ENCODE data around the gene OXA1L. TPM values are rescaled to one million over a fixed set of nuclear protein-coding genes. Genes with fewer than 3 reads are reported as not detected.

OXA1L gene
- total and polyA plus RNA-seq, 2 of the 13 experiments (the other 11 are each of a cell fraction or from before 2014, with no cell fraction given): 230 to 589 TPM

DNA sequence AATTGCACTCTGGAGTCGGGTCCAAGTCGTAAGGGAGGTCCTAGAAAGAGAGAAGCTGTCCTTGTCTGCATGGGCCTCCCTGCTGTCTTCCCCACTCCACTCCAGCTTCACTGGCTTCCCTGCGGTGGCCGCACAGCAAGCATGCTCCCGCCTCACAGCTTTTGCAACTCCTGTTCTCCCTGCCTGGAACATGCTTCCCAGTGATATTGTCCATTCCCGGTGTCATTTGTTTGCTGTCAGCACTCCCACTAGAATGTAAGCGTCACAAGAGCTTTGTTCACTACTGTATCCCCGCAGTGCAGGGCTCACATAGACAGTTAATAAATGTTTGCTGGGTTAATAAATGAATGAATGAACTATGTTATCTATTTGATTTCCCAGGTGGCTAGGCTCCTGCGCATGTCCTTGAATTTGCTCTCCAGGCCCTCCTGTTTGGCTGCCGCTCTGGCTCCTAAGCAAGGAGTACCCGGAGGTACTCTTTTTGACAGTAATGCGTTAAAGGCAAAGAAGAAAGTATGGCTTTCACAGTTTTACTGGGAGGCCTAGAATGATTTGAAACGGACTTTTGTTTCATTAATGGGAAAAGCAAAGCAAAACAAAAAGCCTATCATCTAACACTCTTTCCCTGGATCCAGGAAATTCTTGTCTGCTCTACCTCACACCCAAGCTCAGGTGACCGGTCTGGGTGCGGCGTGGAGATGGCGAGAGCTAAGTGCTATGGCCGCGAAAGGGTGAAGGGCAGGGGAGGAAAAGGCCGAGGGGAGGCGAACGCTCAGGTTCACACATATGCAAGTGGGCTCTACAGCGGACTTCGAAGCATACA is 54.9 kb downstream of the OXA1L start (continued):
- TF ChIP-seq ELF4 (CRISPR knock-in tag; IDR thresholded peaks at IDR 0.05; ENCODE audit: borderline replicate concordance): no peak
- TF ChIP-seq, protein P1, sequence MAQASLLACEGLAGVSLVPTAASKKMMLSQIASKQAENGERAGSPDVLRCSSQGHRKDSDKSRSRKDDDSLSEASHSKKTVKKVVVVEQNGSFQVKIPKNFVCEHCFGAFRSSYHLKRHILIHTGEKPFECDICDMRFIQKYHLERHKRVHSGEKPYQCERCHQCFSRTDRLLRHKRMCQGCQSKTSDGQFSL (CRISPR knock-in tag; IDR thresholded peaks at IDR 0.05): no peak; the same call in 1 of the 2 replicates
- TF ChIP-seq, protein P2, sequence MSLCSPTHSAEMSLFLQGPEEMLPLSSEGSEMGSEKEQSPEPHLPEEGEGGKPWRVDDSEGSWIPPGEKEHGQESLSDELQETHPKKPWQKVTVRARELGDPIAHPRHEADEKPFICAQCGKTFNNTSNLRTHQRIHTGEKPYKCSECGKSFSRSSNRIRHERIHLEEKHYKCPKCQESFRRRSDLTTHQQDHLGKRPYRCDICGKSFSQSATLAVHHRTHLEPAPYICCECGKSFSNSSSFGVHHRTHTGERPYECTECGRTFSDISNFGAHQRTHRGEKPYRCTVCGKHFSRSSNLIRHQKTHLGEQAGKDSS (CRISPR knock-in tag; IDR thresholded peaks at IDR 0.05; ENCODE audit: borderline replicate concordance, low read depth): peak; percentile 82; the same call in 1 of the 2 replicates
- no peak for TF ChIP-seq RBM39 (IDR thresholded peaks at IDR 0.05; ENCODE audit: low read depth, low read length, poor library complexity, severe bottlenecking)
- TF ChIP-seq GATAD1 (CRISPR knock-in tag; IDR thresholded peaks at IDR 0.05): peak; percentile 66
- peak; percentile 58; the same call in 1 of the 2 replicates for TF ChIP-seq SIX4 (CRISPR knock-in tag; IDR thresholded peaks at IDR 0.05)
- peak; percentile 98 for TF ChIP-seq ZNF552 (CRISPR knock-in tag; IDR thresholded peaks at IDR 0.05; ENCODE audit: borderline replicate concordance)
- TF ChIP-seq, protein P3, sequence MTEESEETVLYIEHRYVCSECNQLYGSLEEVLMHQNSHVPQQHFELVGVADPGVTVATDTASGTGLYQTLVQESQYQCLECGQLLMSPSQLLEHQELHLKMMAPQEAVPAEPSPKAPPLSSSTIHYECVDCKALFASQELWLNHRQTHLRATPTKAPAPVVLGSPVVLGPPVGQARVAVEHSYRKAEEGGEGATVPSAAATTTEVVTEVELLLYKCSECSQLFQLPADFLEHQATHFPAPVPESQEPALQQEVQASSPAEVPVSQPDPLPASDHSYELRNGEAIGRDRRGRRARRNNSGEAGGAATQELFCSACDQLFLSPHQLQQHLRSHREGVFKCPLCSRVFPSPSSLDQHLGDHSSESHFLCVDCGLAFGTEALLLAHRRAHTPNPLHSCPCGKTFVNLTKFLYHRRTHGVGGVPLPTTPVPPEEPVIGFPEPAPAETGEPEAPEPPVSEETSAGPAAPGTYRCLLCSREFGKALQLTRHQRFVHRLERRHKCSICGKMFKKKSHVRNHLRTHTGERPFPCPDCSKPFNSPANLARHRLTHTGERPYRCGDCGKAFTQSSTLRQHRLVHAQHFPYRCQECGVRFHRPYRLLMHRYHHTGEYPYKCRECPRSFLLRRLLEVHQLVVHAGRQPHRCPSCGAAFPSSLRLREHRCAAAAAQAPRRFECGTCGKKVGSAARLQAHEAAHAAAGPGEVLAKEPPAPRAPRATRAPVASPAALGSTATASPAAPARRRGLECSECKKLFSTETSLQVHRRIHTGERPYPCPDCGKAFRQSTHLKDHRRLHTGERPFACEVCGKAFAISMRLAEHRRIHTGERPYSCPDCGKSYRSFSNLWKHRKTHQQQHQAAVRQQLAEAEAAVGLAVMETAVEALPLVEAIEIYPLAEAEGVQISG (CRISPR knock-in tag; IDR thresholded peaks at IDR 0.05): peak; percentile 78
- TF ChIP-seq, protein P4, sequence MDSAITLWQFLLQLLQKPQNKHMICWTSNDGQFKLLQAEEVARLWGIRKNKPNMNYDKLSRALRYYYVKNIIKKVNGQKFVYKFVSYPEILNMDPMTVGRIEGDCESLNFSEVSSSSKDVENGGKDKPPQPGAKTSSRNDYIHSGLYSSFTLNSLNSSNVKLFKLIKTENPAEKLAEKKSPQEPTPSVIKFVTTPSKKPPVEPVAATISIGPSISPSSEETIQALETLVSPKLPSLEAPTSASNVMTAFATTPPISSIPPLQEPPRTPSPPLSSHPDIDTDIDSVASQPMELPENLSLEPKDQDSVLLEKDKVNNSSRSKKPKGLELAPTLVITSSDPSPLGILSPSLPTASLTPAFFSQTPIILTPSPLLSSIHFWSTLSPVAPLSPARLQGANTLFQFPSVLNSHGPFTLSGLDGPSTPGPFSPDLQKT (CRISPR knock-in tag; IDR thresholded peaks at IDR 0.05; ENCODE audit: borderline replicate concordance): no peak; the same call in 1 of the 2 replicates
- TF ChIP-seq, protein P5, sequence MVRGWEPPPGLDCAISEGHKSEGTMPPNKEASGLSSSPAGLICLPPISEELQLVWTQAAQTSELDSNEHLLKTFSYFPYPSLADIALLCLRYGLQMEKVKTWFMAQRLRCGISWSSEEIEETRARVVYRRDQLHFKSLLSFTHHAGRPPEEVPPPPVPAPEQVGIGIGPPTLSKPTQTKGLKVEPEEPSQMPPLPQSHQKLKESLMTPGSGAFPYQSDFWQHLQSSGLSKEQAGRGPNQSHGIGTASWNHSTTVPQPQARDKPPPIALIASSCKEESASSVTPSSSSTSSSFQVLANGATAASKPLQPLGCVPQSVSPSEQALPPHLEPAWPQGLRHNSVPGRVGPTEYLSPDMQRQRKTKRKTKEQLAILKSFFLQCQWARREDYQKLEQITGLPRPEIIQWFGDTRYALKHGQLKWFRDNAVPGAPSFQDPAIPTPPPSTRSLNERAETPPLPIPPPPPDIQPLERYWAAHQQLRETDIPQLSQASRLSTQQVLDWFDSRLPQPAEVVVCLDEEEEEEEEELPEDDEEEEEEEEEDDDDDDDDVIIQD (CRISPR knock-in tag; IDR thresholded peaks at IDR 0.05; ENCODE audit: low read depth): peak; percentile 71
- TF ChIP-seq, protein P6, sequence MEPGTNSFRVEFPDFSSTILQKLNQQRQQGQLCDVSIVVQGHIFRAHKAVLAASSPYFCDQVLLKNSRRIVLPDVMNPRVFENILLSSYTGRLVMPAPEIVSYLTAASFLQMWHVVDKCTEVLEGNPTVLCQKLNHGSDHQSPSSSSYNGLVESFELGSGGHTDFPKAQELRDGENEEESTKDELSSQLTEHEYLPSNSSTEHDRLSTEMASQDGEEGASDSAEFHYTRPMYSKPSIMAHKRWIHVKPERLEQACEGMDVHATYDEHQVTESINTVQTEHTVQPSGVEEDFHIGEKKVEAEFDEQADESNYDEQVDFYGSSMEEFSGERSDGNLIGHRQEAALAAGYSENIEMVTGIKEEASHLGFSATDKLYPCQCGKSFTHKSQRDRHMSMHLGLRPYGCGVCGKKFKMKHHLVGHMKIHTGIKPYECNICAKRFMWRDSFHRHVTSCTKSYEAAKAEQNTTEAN (CRISPR knock-in tag; conservative IDR thresholded peaks at IDR 0.05): peak; percentile 86
- no peak for TF ChIP-seq ZNF17 (CRISPR knock-in tag; IDR thresholded peaks at IDR 0.05)
- TF ChIP-seq ZFP1 (CRISPR knock-in tag; IDR thresholded peaks at IDR 0.05): 0 out of 2 replicates have a peak, but pooled peaks have one; percentile 72
- TF ChIP-seq RCOR2 (CRISPR knock-in tag; IDR thresholded peaks at IDR 0.05): no peak
- no peak for TF ChIP-seq ZBTB1 (CRISPR knock-in tag; IDR thresholded peaks at IDR 0.05; ENCODE audit: borderline replicate concordance)
- peak; percentile 13 for TF ChIP-seq PCBP2 (optimal IDR thresholded peaks at IDR 0.05; ENCODE audit: low read depth, low read length, poor library complexity, severe bottlenecking)
- TF ChIP-seq, protein P7, sequence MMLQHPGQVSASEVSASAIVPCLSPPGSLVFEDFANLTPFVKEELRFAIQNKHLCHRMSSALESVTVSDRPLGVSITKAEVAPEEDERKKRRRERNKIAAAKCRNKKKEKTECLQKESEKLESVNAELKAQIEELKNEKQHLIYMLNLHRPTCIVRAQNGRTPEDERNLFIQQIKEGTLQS (CRISPR knock-in tag; IDR thresholded peaks at IDR 0.05): no peak
- TF ChIP-seq ZNF44 (CRISPR knock-in tag; IDR thresholded peaks at IDR 0.05): 0 out of 2 replicates have a peak, but pooled peaks have one; percentile 70
- TF ChIP-seq ATRX (CRISPR knock-in tag; IDR thresholded peaks at IDR 0.05; ENCODE audit: borderline replicate concordance): no peak

Data from HepG2 (cell line).